K562 (cell line): ENCODE measurements around the gene AP2S1. TPM values are rescaled to one million over a fixed set of nuclear protein-coding genes. Genes with fewer than 3 reads are reported as not detected.

ENCODE experiments used
- CBFA2T3 ChIP-seq: fragments of 450-650 bp; IDR thresholded peaks from 2 replicates; pipeline ENCODE4 v1.6.1; 2017
- KDM1A ChIP-seq, 2 experiments: fragments of 450-650 bp; IDR thresholded peaks; 2 replicates each; pipeline ENCODE4 v1.6.1; 2016; ENCODE audit warnings: mild to moderate bottlenecking in 2 of 2
- ZFP91 ChIP-seq: sonication (generic); formaldehyde crosslinking; IDR thresholded peaks from 2 replicates; pipeline ENCODE4 v1.8.0; 2022; ENCODE audit warnings: mild to moderate bottlenecking, missing genetic modification reagents
- ZNF592 ChIP-seq: fragments of 450-650 bp; IDR thresholded peaks from 2 replicates; pipeline ENCODE4 v1.6.1; 2017; ENCODE audit warnings: antibody characterized with exemption, mild to moderate bottlenecking
- polyA plus RNA-seq, 8 experiments: library from polyadenylated mRNA; depleted of rRNA in 4 of 8; stranded (reverse) in 5 of 8; unstranded in 3 of 8; fragments of >200 nt; fragmentation: Nextera tagmentation in 2 of 8; fragmentation: Illumina TruSeq in 1 of 8; extraction: Ambion mirVana in 2 of 8; extraction: Trizol in 1 of 8; gene quantifications; 2 replicates each; pipeline versions ENCODE4 v1.2.1 to v1.2.3, GENCODE V29; 2011 to 2014; ENCODE audit warnings: inconsistent platforms in 1 of 8, missing spikeins in 1 of 8
- total RNA-seq, 7 experiments: library from RNA; depleted of rRNA in 6 of 7; stranded (reverse); fragments of >200 nt in 6 of 7; fragmentation: Illumina TruSeq in 2 of 7; extraction: Trizol in 2 of 7; gene quantifications; 2 replicates each; pipeline versions ENCODE4 v1.2.1 to v1.2.3, GENCODE V29; 2011 to 2021; ENCODE audit warnings: low replicate concordance in 1 of 7

Gene AP2S1
- total and polyA plus RNA-seq, 9 of the 15 experiments (the other 6 are each of a cell fraction or from before 2014, with no cell fraction given) = 32.4 to 294 (median 136) TPM

GRCh38 chr19:46863818-46864629 lies 13.4 kb upstream of the AP2S1 start (continued):
- TF ChIP-seq ZNF592 (no peak), CBFA2T3 (no peak), KDM1A (IDR thresholded peaks at IDR 0.05) (peak; percentile 44 to 55; a peak in 3 of 4 replicates), ZFP91 (CRISPR knock-in tag) (no peak)
- TF ChIP-seq, all 486 proteins: peak for 2
